GM06990 (cell line): ENCODE measurements around the gene MRPL19.
A peak's percentile ranks its signal among the peaks of the same experiment; 100 is the strongest.

ENCODE experiments used
- DNase-seq: peaks from one replicate; pipeline ENCODE4 v3.0.0-alpha.2; 2011; ENCODE audit not compliant: insufficient read length; ENCODE audit errors: extremely low read depth
- H3K27me3 ChIP-seq: replicated peaks from 2 replicates; pipeline ENCODE4 v1.6.0; 2011; ENCODE audit warnings: low read length; ENCODE audit not compliant: control insufficient read depth, insufficient read depth
- H3K36me3 ChIP-seq: 2 replicates; pipeline ENCODE4 v1.5.1; 2011; ENCODE audit warnings: low read length; ENCODE audit not compliant: control insufficient read depth, insufficient read depth
- H3K4me3 ChIP-seq: replicated peaks from 2 replicates; pipeline ENCODE4 v1.5.1; 2011; ENCODE audit warnings: low read depth, mild to moderate bottlenecking, control low read depth, low read length
- TF ChIP-seq, protein P1 (sequence below): IDR thresholded peaks from 2 replicates; pipeline ENCODE4 v1.5.1; 2011; ENCODE audit warnings: low read length, control low read depth, mild to moderate bottlenecking, inconsistent platforms; ENCODE audit not compliant: insufficient read depth, poor library complexity, severe bottlenecking

Gene MRPL19

DNA sequence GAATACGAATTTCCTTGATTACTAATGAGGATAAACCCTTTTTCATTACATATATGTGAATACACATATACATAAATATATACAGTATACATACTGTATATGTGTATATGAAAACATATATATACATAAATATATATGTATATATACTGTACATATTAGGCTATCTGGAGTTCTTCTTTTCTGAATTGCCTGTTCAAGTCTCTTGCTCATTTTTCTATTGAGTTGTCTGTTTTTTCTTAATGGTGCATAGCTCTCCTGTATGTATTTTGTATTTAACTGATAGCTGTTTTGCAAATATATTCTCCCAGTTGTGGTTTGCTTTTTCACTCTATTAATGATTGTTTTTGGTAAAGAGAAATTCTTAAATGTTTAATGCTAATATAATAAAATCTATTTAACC, 73.0 kb downstream of the MRPL19 start:
- Histone ChIP-seq H3K27me3 (no peaks in the 10 kb centered on the region), H3K36me3 (no peaks in the 10 kb centered on the region), H3K4me3 (no peak overlapping the region)
- TF ChIP-seq, protein P1, sequence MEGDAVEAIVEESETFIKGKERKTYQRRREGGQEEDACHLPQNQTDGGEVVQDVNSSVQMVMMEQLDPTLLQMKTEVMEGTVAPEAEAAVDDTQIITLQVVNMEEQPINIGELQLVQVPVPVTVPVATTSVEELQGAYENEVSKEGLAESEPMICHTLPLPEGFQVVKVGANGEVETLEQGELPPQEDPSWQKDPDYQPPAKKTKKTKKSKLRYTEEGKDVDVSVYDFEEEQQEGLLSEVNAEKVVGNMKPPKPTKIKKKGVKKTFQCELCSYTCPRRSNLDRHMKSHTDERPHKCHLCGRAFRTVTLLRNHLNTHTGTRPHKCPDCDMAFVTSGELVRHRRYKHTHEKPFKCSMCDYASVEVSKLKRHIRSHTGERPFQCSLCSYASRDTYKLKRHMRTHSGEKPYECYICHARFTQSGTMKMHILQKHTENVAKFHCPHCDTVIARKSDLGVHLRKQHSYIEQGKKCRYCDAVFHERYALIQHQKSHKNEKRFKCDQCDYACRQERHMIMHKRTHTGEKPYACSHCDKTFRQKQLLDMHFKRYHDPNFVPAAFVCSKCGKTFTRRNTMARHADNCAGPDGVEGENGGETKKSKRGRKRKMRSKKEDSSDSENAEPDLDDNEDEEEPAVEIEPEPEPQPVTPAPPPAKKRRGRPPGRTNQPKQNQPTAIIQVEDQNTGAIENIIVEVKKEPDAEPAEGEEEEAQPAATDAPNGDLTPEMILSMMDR = no peak
- no peak for DNase-seq

DNA sequence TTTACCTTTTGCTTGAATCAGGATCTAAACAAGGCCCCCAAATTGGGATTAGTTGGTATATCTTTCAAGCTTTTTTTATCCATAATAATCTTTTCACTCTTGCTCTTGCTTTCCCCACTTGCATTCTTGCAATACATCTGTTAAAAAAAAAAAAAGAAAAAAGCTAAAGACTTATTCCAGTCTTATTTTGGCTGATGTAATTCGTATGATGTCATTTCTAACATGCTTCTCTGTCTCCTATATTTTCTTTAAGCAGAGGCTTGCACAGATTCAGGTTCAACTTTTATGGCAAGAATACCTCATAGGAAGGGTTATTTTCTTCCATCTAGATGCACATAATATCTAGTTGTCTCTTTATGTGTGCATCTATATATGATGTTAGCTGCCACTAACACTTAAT, 73.9 kb downstream of the MRPL19 start:
- no peak overlapping the region for H3K4me3 ChIP-seq
- TF ChIP-seq, protein P1 = no peak
- no peaks in the 10 kb centered on the region for H3K36me3 ChIP-seq
- H3K27me3 ChIP-seq = no peaks in the 10 kb centered on the region
- DNase-seq = no peak

DNA sequence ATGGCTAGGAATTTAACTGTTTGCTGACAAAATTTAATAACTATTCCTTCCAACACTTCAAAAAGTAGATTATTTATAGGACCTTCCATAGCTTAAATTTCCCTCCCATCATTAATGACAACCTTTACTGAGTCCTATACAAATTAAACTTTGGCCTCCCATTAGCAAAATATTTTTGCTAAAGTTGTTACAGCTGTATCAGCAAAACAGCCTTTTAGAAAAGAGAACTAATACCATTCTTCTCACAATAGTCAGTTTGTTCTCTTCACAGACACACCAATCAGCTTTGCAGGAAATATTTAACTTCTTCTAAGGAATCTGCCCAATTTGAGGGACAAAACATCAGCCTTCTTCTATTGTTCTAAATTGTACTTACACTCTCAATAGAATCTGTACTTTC, 76.1 kb downstream of the MRPL19 start:
- Histone ChIP-seq H3K27me3 (no peaks in the 10 kb centered on the region), H3K36me3 (no peaks in the 10 kb centered on the region), H3K4me3 (no peak overlapping the region)
- DNase-seq = no peak
- TF ChIP-seq, protein P1 = no peak

DNA sequence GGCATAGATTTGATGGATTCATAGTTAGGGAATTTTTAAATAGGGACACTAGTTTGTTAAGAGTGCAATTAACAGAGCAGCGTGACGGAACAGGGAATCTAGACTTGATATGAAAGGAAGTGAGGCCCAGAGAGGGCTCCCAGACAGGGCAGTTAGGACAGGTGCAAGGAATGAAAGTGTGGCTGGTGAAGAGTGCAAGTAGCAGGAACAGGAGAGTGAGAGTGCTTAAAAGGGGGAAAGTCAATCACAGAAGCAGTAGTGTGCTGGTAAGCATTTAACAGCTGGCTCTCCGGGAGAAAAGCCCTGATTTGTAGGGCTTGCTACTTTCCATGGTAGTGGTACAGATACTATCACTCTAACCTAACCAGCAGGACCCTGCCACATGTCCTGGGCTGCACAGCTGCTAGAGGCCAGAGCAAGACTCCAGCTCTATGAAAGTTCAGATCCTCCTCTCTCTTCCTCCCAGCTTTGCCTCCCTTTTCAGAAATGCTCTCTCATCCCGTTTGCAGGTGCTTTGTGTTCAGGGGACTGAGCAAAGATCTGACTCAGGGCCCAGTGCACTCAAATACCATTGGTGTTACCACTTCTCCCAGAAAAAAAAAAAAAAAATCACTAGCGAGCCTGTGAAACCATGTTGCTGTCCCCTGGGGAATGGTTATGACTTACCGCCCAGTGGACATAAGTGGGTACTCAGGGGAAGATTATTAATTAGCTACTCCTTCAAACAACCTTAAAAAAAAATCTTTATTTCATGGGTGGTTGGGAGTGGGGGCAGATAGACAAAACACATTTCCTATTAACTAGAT, 82.2 kb downstream of the MRPL19 start:
- no peak overlapping the region for H3K4me3 ChIP-seq
- TF ChIP-seq, protein P1 = no peak
- no peak for DNase-seq
- no peaks in the 10 kb centered on the region for H3K36me3 ChIP-seq
- H3K27me3 ChIP-seq = no peaks in the 10 kb centered on the region

DNA sequence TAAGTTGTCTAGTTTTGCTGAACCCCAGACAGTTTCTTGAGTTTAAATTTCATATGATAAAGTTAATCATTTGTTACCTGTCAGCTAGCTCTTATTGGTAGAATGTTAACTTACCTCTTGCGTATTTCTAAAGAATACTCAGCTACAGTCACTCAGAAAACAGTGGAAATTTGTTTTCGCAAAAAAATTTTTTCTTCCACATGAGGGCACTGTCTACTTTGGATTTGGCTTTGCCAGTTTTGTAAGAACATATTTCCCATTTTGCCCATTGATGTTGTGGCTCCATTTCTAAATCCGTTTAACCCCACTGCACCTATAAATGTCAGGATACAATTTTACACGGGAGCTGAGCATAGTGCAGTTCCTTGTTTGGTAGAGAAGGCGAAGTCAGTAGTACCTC, 83.3 kb downstream of the MRPL19 start:
- Histone ChIP-seq H3K36me3 (no peaks in the 10 kb centered on the region), H3K4me3 (no peak overlapping the region), H3K27me3 (no peaks in the 10 kb centered on the region)
- no peak for DNase-seq
- TF ChIP-seq, protein P1 = peak; percentile 27
